ENCODE measurements around the gene RBM45.

Gene RBM45

GRCh38 chr2:178157574-178157973, 45.3 kb downstream of the RBM45 start:
- DNase-seq (ENCODE audit: low read depth in 1 of 2, low spot score in 1 of 2), result no peak

DNA sequence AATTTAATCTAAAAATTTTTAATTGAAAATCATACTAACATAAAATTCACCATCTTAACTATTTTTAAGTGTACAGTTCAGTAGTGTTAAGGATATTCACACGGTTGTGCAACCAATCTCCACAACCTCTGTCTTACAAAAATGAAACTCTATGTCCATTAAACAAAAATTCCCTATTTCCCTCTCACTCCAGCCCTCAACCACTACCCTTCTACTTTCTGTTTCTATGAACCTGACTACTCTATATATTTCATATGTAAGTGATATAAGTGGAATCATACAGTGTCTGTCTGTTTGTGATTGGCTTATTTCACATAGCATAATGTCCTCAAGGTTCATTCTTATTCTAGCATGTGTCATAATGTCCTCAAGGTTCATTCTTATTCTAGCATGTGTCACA, 47.7 kb downstream of the RBM45 start:
- DNase-seq (ENCODE audit: low read depth in 1 of 2, low spot score in 1 of 2), result no peak

DNA sequence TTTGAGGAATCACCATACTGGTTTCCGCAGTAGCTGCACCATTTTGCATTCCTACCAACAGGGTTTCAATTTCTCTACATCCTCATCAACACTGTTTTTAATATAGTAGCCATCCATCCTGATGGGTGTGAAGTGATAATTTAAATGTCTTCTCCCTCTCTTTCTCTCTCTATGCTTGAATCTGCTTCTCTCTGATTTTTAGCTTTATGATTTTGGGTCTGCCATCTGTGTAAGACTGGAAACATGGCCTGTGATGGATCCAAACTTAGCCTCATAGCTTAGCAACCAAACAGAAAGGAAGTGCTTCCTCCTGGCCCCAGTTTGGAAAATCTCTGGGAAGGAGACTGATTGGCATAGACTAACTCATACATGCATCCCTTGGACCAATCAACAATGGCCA, 48.4 kb downstream of the RBM45 start:
- no peak for DNase-seq (ENCODE audit: low read depth in 1 of 2, low spot score in 1 of 2)

DNA sequence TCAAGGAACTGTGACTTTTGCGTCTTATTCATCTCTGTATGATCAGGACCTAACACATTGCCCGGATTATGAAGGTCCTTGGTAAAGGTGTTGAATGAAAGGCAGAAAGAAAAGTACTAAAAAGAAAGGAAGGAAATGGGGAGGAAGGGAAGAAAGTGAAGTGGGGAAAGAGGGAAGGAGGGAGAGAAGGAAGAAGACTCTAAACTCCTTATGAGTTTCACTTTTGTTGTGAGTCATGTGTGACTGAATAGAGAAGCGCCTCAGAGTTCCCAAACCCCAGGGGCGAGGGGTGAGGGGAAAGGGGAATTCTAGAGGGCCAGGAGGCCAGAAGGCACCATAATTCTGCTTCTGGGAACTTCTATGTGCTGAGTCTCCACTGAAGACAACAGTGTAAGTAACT, 51.2 kb downstream of the RBM45 start:
- no peak for DNase-seq (ENCODE audit: low read depth in 1 of 2, low spot score in 1 of 2)

- DNase-seq (ENCODE audit: low read depth in 1 of 2, low spot score in 1 of 2), result no peak
Measured at GRCh38 chr2:178163911-178164310, 51.7 kb downstream of the RBM45 start.

- DNase-seq (ENCODE audit: low read depth in 1 of 2, low spot score in 1 of 2), result no peak
Measured at GRCh38 chr2:178173657-178174056, 61.4 kb downstream of the RBM45 start.

DNA sequence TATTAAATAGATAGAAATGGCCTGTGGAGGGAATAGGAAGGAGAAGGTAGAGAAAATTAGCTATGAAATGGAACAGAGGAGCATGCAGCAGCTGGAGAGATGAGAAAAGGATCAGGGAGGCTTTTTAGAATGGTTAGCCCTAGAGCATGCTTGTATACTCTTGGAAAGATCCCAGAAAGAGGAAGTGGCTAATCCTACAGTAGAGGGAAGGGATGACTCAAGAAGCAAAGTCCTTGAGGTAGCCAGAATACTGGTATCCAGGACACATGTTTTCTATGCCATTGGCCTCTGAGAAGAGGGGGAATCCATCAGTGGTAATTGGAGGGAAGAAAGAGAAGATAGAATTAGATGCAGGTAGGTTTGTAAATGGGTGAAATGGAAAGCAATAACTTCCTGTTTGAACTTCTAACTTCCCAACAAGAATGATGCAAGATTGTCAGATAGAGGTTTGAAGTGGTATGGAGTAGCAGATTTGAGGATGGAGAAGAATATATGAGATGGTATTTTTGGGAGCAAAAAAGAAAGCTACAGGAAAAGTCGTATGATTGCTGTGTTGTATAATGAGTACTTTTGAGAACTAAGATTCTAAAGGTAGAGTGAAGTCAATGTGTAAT, 64.9 kb downstream of the RBM45 start:
- DNase-seq (ENCODE audit: low read depth in 1 of 2, low spot score in 1 of 2), result no peak

Data from stimulated activated CD4-positive, alpha-beta T cell treated with anti-CD3 and anti-CD28 coated beads, Interleukin-15, amount 100 ng/mL, for 1 hour (primary cell).